Epithelial cell of alveolus of lung (primary cell): ENCODE measurements around the gene ERLEC1. TPM values are rescaled to one million over a fixed set of nuclear protein-coding genes. Genes with fewer than 3 reads are reported as not detected.

ENCODE experiments used
- total RNA-seq: library from RNA; depleted of rRNA; stranded (reverse); fragments of >200 nt; gene quantifications from 2 replicates; pipeline ENCODE4 v1.2.1, GENCODE V29; 2015

ERLEC1 gene
- total RNA-seq = 46.0 and 79.6 TPM in 2 replicates

GRCh38 chr2:53786705-53787613, at the start of gene ERLEC1, which contains the start of gene ASB3:
ERLEC1 (plus strand) TSS chr2:53787044; CDS start chr2:53787211, 167 bp downstream.
ASB3 (minus strand) TSS chr2:53786953; CDS start chr2:53765572, 21,381 bp downstream.

GRCh38 chr2:53767405-53768241, 19.2 kb upstream of the ERLEC1 start, which contains the start of gene CHAC2:
CHAC2 (plus strand) TSS chr2:53767804; CDS start chr2:53767887, 83 bp downstream.

GRCh38 chr2:53859206-53860181, 72.7 kb downstream of the ERLEC1 start, which contains the start of gene GPR75:
GPR75 (minus strand) TSS chr2:53859967; CDS start chr2:53854756, 5,211 bp downstream.

Other genes with a start within 250 kb of the ERLEC1 start
- gene CHAC2, start 19.2 kb upstream of the ERLEC1 start, total RNA-seq = 0.16 and 6.9 TPM in 2 replicates
- gene ASB3, start 91 bp upstream of the ERLEC1 start, total RNA-seq = 14.6 and 21.2 TPM in 2 replicates
- 0.52 and 2.1 TPM in 2 replicates for gene GPR75, start 72.9 kb downstream of the ERLEC1 start, total RNA-seq
- 26.8 and 33.0 TPM in 2 replicates for gene PSME4, start 183.9 kb downstream of the ERLEC1 start, total RNA-seq